ENCODE results near the gene MRPL58. TPM values are rescaled to one million over a fixed set of nuclear protein-coding genes. Genes with fewer than 3 reads are reported as not detected.
A peak's percentile ranks its signal among the peaks of the same experiment; 100 is the strongest.
"Not testable (repeated sequence)": the region's sequence is repeated elsewhere in the genome, so short reads cannot be mapped to it uniquely, and the experiment has no call there.

Gene MRPL58
- polyA plus RNA-seq, 6 donors from 2014 or later = 32.4 to 47.3 (median 39.6) TPM

DNA sequence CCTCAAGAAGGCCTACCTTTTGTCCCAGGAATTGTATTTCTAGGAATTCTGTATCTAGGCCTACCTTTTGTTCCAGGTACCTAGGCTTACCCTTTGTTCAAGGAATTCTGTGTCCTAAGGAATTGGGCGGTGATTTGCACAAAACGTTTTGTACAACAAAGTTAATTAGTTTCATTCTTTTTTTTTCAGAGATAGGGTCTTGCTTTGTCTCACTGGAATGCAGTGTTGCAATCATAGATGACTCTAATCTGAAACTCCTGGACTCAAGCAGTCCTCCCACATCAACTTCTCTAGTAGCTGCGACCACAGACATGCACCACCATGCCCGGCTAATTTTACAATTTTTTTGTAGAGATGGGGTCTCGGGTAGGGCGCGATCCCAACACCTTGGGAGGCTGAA, 18.0 kb upstream of the MRPL58 start:
- peaks cover 9 to 33% (median 12%) of the 10 kb centered on the region in 3 donors for H3K27me3 Mint-ChIP-seq
- no peak for ATAC-seq (ENCODE audit: low read depth in 2 of 2)
- no peaks in the 10 kb centered on the region for H3K4me1 Mint-ChIP-seq
- DNase-seq = no peak
- H3K27ac Mint-ChIP-seq = no peak overlapping the region
- H3K36me3 Mint-ChIP-seq = no peaks in the 10 kb centered on the region
- H3K9me3 Mint-ChIP-seq = no peaks in the 10 kb centered on the region
- no peak overlapping the region for H3K4me3 Mint-ChIP-seq

- Mint-ChIP-seq H3K27ac (peak overlapping the region in 1 of 6 donors; percentile 32), H3K36me3 (no peaks in the 10 kb centered on the region), H3K27me3 (peaks cover 9 to 19% (median 12%) of the 10 kb centered on the region in 3 donors), H3K9me3 (no peaks in the 10 kb centered on the region), H3K4me1 (no peaks in the 10 kb centered on the region), H3K4me3 (no peak overlapping the region)
- ATAC-seq (ENCODE audit: low read depth in 2 of 2) (no peak), DNase-seq (no peak)
These were observed 16.6 kb upstream of the MRPL58 start for GRCh38 chr17:74995847-74996246.

DNA sequence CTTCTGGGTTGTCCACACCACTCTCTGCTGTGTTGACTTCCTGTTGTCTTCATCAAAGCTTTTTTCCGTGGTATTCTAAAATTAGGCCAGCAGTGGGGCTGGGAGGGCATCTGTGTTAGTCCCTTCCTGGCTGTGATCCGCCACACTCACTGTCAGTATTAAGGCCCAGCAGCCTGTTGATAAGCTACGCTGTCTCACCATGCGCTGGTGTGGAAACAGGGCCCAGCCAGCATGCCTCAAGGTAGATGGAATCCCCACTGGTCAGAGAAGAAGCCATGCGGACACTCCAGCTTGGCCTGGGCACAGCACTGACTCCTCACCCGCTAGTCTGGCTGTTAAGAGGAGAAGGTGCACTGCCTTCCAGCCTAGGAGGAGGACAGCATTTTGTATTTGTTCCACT, 13.7 kb upstream of the MRPL58 start:
- Mint-ChIP-seq H3K36me3 (no peaks in the 10 kb centered on the region), H3K4me1 (no peaks in the 10 kb centered on the region), H3K9me3 (no peaks in the 10 kb centered on the region), H3K27ac (no peak overlapping the region), H3K4me3 (peak overlapping the region in 1 of 8 donors; percentile 34), H3K27me3 (peaks cover 8 to 18% (median 9%) of the 10 kb centered on the region in 3 donors)
- DNase-seq = no peak
- ATAC-seq (ENCODE audit: low read depth in 2 of 2) = no peak

DNA sequence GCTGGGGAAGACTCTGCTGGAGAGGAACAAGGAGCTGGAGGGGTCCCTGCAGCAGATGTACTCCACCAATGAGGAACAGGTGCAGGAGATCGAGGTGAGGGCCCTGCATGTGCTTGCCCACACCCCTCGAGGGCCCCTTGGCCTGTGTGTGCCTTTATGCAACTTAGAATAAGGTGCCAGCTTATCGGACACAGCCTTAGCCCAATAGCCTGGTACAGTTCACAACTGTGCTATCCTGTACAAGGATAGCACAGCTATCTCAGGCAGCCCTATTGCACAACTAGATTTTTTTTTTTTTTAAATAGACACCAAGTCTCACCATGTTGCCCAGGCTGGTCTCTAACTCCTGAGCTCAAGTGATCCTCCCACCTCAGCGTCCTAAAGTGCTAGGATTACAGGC, 12.9 kb upstream of the MRPL58 start:
- H3K27ac Mint-ChIP-seq = no peak overlapping the region
- no peaks in the 10 kb centered on the region for H3K36me3 Mint-ChIP-seq
- H3K4me1 Mint-ChIP-seq = no peaks in the 10 kb centered on the region
- ATAC-seq (ENCODE audit: low read depth in 2 of 2) (no peak), DNase-seq (no peak)
- no peaks in the 10 kb centered on the region for H3K9me3 Mint-ChIP-seq
- peaks cover 8 to 24% (median 9%) of the 10 kb centered on the region in 3 donors for H3K27me3 Mint-ChIP-seq
- peak overlapping the region in 2 of 8 donors; percentile 38 to 42 for H3K4me3 Mint-ChIP-seq

- H3K9me3 Mint-ChIP-seq = no peaks in the 10 kb centered on the region
- H3K36me3 Mint-ChIP-seq = no peaks in the 10 kb centered on the region
- H3K4me3 Mint-ChIP-seq = no peak overlapping the region
- ATAC-seq (ENCODE audit: low read depth in 2 of 2) = no peak
- no peak for DNase-seq
- H3K4me1 Mint-ChIP-seq = no peaks in the 10 kb centered on the region
- H3K27me3 Mint-ChIP-seq = peaks cover 13 to 44% (median 17%) of the 10 kb centered on the region in 3 donors
- no peak overlapping the region for H3K27ac Mint-ChIP-seq
These were observed 10.3 kb upstream of the MRPL58 start for GRCh38 chr17:75001915-75002843.

DNA sequence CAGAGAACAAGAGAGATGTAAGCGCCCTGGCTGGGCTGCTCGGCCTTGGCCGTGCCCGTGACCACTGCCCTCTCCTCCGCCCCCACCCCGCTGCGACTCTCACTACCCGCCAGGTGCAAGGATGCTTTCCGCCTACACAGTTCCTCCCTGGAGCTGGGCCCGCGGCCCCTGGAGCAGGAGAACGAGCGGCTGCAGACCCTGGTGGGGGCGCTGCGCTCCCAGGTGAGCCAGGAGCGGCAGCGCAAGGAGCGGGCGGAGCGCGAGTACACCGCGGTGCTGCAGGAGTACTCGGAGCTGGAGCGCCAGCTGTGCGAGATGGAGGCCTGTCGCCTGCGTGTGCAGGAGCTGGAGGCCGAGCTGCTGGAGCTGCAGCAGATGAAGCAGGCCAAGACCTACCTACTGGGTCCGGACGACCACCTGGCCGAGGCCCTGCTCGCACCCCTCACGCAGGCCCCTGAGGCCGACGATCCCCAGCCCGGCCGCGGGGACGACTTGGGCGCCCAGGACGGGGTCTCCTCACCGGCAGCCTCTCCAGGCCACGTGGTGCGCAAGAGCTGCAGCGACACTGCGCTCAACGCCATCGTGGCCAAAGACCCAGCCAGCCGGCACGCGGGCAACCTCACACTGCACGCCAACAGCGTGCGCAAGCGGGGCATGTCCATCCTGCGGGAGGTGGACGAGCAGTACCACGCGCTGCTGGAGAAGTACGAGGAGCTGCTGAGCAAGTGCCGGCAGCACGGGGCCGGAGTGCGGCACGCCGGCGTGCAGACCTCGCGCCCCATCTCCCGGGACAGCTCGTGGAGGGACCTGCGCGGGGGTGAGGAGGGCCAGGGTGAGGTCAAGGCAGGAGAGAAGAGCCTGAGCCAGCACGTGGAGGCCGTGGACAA, 9.2 kb upstream of the MRPL58 start:
- no peak overlapping the region for H3K4me3 Mint-ChIP-seq
- peaks cover 12 to 47% (median 17%) of the 10 kb centered on the region in 3 donors for H3K27me3 Mint-ChIP-seq
- no peaks in the 10 kb centered on the region for H3K9me3 Mint-ChIP-seq
- H3K27ac Mint-ChIP-seq = no peak overlapping the region
- ATAC-seq (ENCODE audit: low read depth in 2 of 2) (no peak), DNase-seq (no peak)
- H3K36me3 Mint-ChIP-seq = no peaks in the 10 kb centered on the region
- H3K4me1 Mint-ChIP-seq = no peaks in the 10 kb centered on the region

DNA sequence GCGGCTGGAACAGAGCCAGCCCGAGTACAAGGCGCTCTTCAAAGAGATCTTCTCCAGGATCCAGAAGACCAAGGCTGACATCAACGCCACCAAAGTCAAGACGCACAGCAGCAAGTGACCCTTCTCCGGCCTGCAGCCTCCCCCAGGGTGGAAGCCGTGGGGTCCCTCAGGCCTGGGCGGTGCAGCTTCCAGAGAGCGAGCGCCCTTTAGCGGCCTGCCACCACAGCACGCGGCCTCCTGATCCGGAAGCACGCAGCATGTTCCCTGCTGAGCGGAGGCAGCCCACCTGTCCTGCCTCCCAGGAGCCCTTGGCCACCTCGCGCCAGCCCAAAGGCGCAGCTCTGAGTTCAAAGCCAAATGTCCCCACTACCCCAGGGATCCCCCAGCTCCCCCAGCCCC, 8.5 kb upstream of the MRPL58 start:
- ATAC-seq (ENCODE audit: low read depth in 2 of 2) = no peak
- Mint-ChIP-seq H3K36me3 (no peaks in the 10 kb centered on the region), H3K27me3 (peaks cover 9 to 44% (median 17%) of the 10 kb centered on the region in 3 donors), H3K27ac (no peak overlapping the region), H3K9me3 (no peaks in the 10 kb centered on the region), H3K4me3 (no peak overlapping the region), H3K4me1 (no peaks in the 10 kb centered on the region)
- DNase-seq = no peak

GRCh38 chr17:75004371-75004770, 8.1 kb upstream of the MRPL58 start:
- no peak for DNase-seq
- no peaks in the 10 kb centered on the region for H3K9me3 Mint-ChIP-seq

DNA sequence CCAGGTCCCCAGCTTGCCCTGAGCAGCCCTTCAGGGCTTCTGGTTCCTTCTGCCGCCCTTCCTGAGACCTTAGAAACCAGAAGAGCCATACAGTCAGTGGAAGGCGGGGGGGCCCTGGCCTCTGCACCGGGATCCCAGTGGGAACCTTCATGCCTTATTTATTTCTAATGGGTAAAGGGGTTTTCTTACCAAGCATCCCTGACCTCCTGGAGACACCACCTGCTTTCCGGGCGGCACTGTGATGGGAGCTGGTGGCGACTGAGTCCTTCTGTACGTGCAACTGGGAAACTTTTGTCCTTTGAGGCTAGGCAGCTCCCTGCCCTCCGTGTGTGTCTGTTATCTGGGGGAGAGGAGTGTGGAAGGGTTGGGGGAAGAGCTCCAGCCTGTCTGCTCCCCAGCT, 7.2 kb upstream of the MRPL58 start:
- Mint-ChIP-seq H3K27ac (peak overlapping the region in 1 of 6 donors; percentile 20), H3K4me1 (no peaks in the 10 kb centered on the region), H3K36me3 (no peaks in the 10 kb centered on the region), H3K27me3 (peaks cover 9 to 44% (median 17%) of the 10 kb centered on the region in 3 donors), H3K4me3 (no peak overlapping the region), H3K9me3 (no peaks in the 10 kb centered on the region)
- ATAC-seq (ENCODE audit: low read depth in 2 of 2) (no peak), DNase-seq (no peak)

More at GRCh38 chr17:75004371-75004770, 8.1 kb upstream of the MRPL58 start:
- ATAC-seq (ENCODE audit: low read depth in 2 of 2) = no peak
- Mint-ChIP-seq H3K27ac (no peak overlapping the region), H3K27me3 (peaks cover 9 to 44% (median 17%) of the 10 kb centered on the region in 3 donors), H3K36me3 (no peaks in the 10 kb centered on the region), H3K4me3 (no peak overlapping the region), H3K4me1 (no peaks in the 10 kb centered on the region)

GRCh38 chr17:75006084-75006483, 6.4 kb upstream of the MRPL58 start:
- H3K36me3 Mint-ChIP-seq; H3K9me3 Mint-ChIP-seq; H3K4me1 Mint-ChIP-seq; ATAC-seq (ENCODE audit: low read depth in 2 of 2); H3K4me3 Mint-ChIP-seq; DNase-seq: not testable (repeated sequence)
- H3K27ac Mint-ChIP-seq = peak overlapping the region in 1 of 6 donors; percentile 84
- H3K27me3 Mint-ChIP-seq = peaks cover 9 to 44% (median 17%) of the 10 kb centered on the region in 3 donors

DNA sequence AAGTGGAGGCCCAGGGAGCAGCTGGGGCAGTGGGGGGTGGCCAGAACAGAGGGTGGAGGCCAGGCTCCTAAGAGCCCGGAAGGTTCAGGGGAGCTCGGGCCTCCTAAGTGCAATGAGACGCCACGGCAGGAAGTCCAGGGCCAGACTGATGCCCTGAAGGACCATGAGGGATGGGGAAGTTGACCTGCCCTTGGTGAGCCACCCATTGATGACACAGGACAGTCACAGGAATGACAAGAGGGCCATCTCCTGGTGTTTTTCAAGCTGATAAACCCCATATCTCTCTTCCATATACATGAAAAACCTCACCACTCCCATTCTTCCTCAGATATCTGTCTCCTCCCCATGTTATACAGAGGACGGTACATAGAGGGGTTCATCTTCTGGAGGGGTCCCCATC, 5.8 kb upstream of the MRPL58 start:
- Mint-ChIP-seq H3K27ac (no peak overlapping the region), H3K27me3 (peaks cover 9 to 44% (median 17%) of the 10 kb centered on the region in 3 donors), H3K4me3 (no peak overlapping the region), H3K36me3 (no peaks in the 10 kb centered on the region), H3K4me1 (peaks cover 0 to 4% (median 0%) of the 10 kb centered on the region in 3 donors), H3K9me3 (no peaks in the 10 kb centered on the region)
- DNase-seq = no peak
- no peak for ATAC-seq (ENCODE audit: low read depth in 2 of 2)

GRCh38 chr17:75008373-75008772, 4.1 kb upstream of the MRPL58 start:
- Mint-ChIP-seq H3K4me3 (no peak overlapping the region), H3K27ac (no peak overlapping the region), H3K27me3 (peaks cover 4 to 35% (median 9%) of the 10 kb centered on the region in 3 donors), H3K9me3 (no peaks in the 10 kb centered on the region), H3K4me1 (peaks cover 8 to 17% (median 16%) of the 10 kb centered on the region in 3 donors), H3K36me3 (no peaks in the 10 kb centered on the region)
- DNase-seq (no peak), ATAC-seq (ENCODE audit: low read depth in 2 of 2) (no peak)

GRCh38 chr17:75009139-75009724, 3.2 kb upstream of the MRPL58 start:
- Mint-ChIP-seq H3K27me3 (peaks cover 4 to 32% (median 9%) of the 10 kb centered on the region in 3 donors), H3K4me3 (peak overlapping the region in 1 of 8 donors; percentile 64), H3K27ac (peak overlapping the region in 1 of 6 donors; percentile 16), H3K36me3 (no peaks in the 10 kb centered on the region), H3K9me3 (no peaks in the 10 kb centered on the region), H3K4me1 (peaks cover 15 to 24% (median 23%) of the 10 kb centered on the region in 3 donors)
- DNase-seq (no peak), ATAC-seq (ENCODE audit: low read depth in 2 of 2) (no peak)

All from naive B cell (primary cell).